8988T (cell line): ENCODE results near the gene MICALL2.
A peak's percentile ranks its signal among the peaks of the same experiment; 100 is the strongest.

ENCODE experiments used
- DNase-seq: peaks from one replicate; pipeline ENCODE4 v3.0.0; 2011

The MICALL2 gene

GRCh38 chr7:1492640-1493039 lies 33.4 kb upstream of the MICALL2 start:
- DNase-seq = no peak

GRCh38 chr7:1492221-1492620 lies 33.0 kb upstream of the MICALL2 start:
- DNase-seq = no peak

GRCh38 chr7:1490837-1491236 lies 31.6 kb upstream of the MICALL2 start:
- no peak for DNase-seq

GRCh38 chr7:1489336-1489735 lies 30.1 kb upstream of the MICALL2 start:
- no peak for DNase-seq

- no peak for DNase-seq
Measured at GRCh38 chr7:1488016-1488415, 28.7 kb upstream of the MICALL2 start.

- DNase-seq = no peak
Measured at GRCh38 chr7:1487466-1487865, 28.2 kb upstream of the MICALL2 start.

- DNase-seq = no peak
Measured at GRCh38 chr7:1486571-1486970, 27.3 kb upstream of the MICALL2 start.

- no peak for DNase-seq
Measured at GRCh38 chr7:1485156-1485555, 25.9 kb upstream of the MICALL2 start.

- DNase-seq = no peak
Measured at GRCh38 chr7:1484569-1484968, 25.3 kb upstream of the MICALL2 start.

GRCh38 chr7:1483536-1484505 lies 24.6 kb upstream of the MICALL2 start:
- DNase-seq = no peak

- DNase-seq = no peak
Measured at GRCh38 chr7:1483079-1483478, 23.8 kb upstream of the MICALL2 start.

GRCh38 chr7:1481300-1481699 lies 22.0 kb upstream of the MICALL2 start:
- DNase-seq = no peak

GRCh38 chr7:1480670-1481069 lies 21.4 kb upstream of the MICALL2 start:
- DNase-seq = no peak

- no peak for DNase-seq
Measured at GRCh38 chr7:1479287-1479686, 20.0 kb upstream of the MICALL2 start.

GRCh38 chr7:1478480-1478879 lies 19.2 kb upstream of the MICALL2 start:
- no peak for DNase-seq

GRCh38 chr7:1476859-1477258 lies 17.6 kb upstream of the MICALL2 start:
- DNase-seq = no peak

- no peak for DNase-seq
Measured at GRCh38 chr7:1475991-1476390, 16.7 kb upstream of the MICALL2 start.

- no peak for DNase-seq
Measured at GRCh38 chr7:1475393-1475792, 16.1 kb upstream of the MICALL2 start.

- no peak for DNase-seq
Measured at GRCh38 chr7:1474736-1475135, 15.5 kb upstream of the MICALL2 start.

GRCh38 chr7:1473864-1474512 lies 14.7 kb upstream of the MICALL2 start:
- DNase-seq = peak; percentile 96

- no peak for DNase-seq
Measured at GRCh38 chr7:1470901-1471300, 11.6 kb upstream of the MICALL2 start.

GRCh38 chr7:1468643-1469298 lies 9.5 kb upstream of the MICALL2 start:
- no peak for DNase-seq

- DNase-seq = no peak
Measured at GRCh38 chr7:1468203-1468602, 8.9 kb upstream of the MICALL2 start.
